Fibroblast of lung (primary cell): Measurements from ENCODE around the gene CELSR2. TPM values are rescaled to one million over a fixed set of nuclear protein-coding genes. Genes with fewer than 3 reads are reported as not detected.
A peak's percentile ranks its signal among the peaks of the same experiment; 100 is the strongest.

Experiments
- DNase-seq, 2 donors: peaks; one replicate each; pipeline versions ENCODE4 v3.0.0 to v3.0.0-alpha.2; 2010; ENCODE audit warnings: low read depth in 2 of 2
- H2AFZ ChIP-seq: 2 replicates; pipeline ENCODE4 v1.5.1; 2012; ENCODE audit warnings: low read length, control low read depth, inconsistent platforms
- H3K27ac ChIP-seq: 2 replicates; pipeline ENCODE4 v1.5.1; 2011; ENCODE audit warnings: low read length, control low read depth; ENCODE audit not compliant: insufficient read depth
- H3K27me3 ChIP-seq: 2 replicates; pipeline ENCODE4 v1.5.1; 2011; ENCODE audit warnings: mild to moderate bottlenecking, low read length; ENCODE audit not compliant: control insufficient read depth, insufficient read depth
- H3K36me3 ChIP-seq: 2 replicates; pipeline ENCODE4 v1.5.1; 2011; ENCODE audit warnings: low read length; ENCODE audit not compliant: control insufficient read depth, insufficient read depth
- H3K4me1 ChIP-seq: 2 replicates; pipeline ENCODE4 v1.5.1; 2011; ENCODE audit warnings: low read length; ENCODE audit not compliant: control insufficient read depth, insufficient read depth; ENCODE audit errors: extremely low read depth
- H3K4me2 ChIP-seq: 2 replicates; pipeline ENCODE4 v1.5.1; 2011; ENCODE audit warnings: low read length, control low read depth; ENCODE audit not compliant: insufficient read depth; ENCODE audit errors: extremely low read depth
- H3K4me3 ChIP-seq, 4 experiments: fragments of 200-600 bp in 1 of 4; sonication (generic) in 1 of 4; replicated peaks in 1 of 4; 2 replicates each; pipeline ENCODE4 v1.5.1; 2011 to 2016; ENCODE audit warnings: low read length in 4 of 4, low read depth in 3 of 4, mild to moderate bottlenecking in 3 of 4, control low read depth in 2 of 4, inconsistent platforms in 1 of 4, mixed read lengths in 1 of 4; ENCODE audit not compliant: insufficient read depth in 1 of 4; ENCODE audit errors: control extremely low read depth in 1 of 4
- H3K79me2 ChIP-seq: 2 replicates; pipeline ENCODE4 v1.5.1; 2012; ENCODE audit warnings: mild to moderate bottlenecking, low read length, inconsistent platforms; ENCODE audit not compliant: control insufficient read depth, insufficient read depth
- H3K9ac ChIP-seq: 2 replicates; pipeline ENCODE4 v1.5.1; 2011; ENCODE audit warnings: mild to moderate bottlenecking, low read length, control low read depth; ENCODE audit not compliant: insufficient read depth
- H3K9me3 ChIP-seq: 2 replicates; pipeline ENCODE4 v1.5.1; 2012; ENCODE audit warnings: low read depth, low read length; ENCODE audit not compliant: control insufficient read depth, insufficient read depth
- H4K20me1 ChIP-seq: 2 replicates; pipeline ENCODE4 v1.5.1; 2011; ENCODE audit warnings: low read length; ENCODE audit not compliant: control insufficient read depth, insufficient read depth; ENCODE audit errors: extremely low read depth
- EZH2 ChIP-seq: IDR thresholded peaks from 2 replicates; pipeline ENCODE4 v1.5.1; 2012; ENCODE audit warnings: low read length, control low read depth, mild to moderate bottlenecking; ENCODE audit errors: missing control alignments
- polyA plus RNA-seq, 2 donors: library from polyadenylated mRNA; depleted of rRNA in 1 of 2; stranded (reverse) in 1 of 2; unstranded in 1 of 2; fragments of >200 nt; gene quantifications; 2 replicates each; pipeline ENCODE4 v1.2.1, GENCODE V29; 2011 to 2012; ENCODE audit warnings: missing spikeins in 1 of 2
- total RNA-seq: library from RNA; depleted of rRNA; stranded (reverse); fragments of >200 nt; gene quantifications from 2 replicates; pipeline ENCODE4 v1.2.1, GENCODE V29; 2014
- TF ChIP-seq, protein P1 (sequence below), 2 donors: IDR thresholded peaks in 1 of 2; conservative IDR thresholded peaks in 1 of 2; 1 replicate in 1 of 2; 2 replicates in 1 of 2; pipeline ENCODE4 v1.5.1; 2011 to 2012; ENCODE audit warnings: low read length in 2 of 2, control low read depth in 1 of 2, inconsistent platforms in 1 of 2, low read depth in 1 of 2, mild to moderate bottlenecking in 1 of 2

CELSR2 gene
- total and polyA plus RNA-seq, 2 donors (not counting 1 experiment from before 2014, with no cell fraction given) = 0.67 to 3.5 TPM

DNA sequence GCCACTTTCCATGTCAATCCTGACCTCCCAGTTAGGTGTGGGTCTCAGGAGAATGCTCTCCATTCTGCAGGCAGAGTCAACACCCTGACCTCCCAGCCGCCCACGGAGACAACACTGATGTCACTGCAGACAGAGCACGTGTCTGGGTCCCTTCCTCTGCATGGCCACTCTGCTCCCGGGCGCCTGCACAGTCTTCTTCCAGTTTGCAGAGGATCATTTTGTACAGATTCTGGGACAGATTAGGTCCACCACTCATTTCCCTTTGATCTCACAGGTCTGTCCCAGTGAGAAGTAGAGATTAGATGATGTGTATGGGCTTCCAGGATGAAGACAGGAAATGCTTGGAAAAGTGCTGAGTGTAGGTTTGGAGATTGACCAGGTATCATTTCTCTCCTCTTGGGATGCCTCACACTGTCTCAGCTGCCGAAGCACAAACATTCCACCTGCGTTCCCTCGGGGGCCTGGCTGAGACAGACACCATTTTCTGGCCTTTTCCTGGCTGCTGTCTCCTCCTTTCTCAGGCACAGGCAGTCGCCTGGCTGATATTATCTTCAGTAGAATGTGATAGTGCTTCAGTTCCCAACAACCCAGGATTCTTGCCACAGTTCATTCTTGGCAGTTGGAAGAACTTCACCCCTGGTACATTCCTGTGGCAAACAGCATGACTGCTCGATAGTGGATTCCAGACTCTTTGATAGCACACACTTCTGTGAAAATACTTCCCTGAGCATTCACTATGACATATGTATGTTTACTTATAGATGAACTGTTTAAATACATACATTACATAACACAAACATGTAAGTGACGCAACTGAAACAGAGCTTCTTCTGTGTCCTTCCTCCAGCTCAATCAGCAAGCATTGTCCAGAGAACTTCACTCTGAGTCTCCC, 49.6 kb downstream of the CELSR2 start:
- Histone ChIP-seq H3K36me3 (no peaks in the 10 kb centered on the region), H3K27ac (peak overlapping the region; percentile 80), H3K27me3 (no peaks in the 10 kb centered on the region), H3K9me3 (no peaks in the 10 kb centered on the region), H3K4me1 (peaks cover 22% of the 10 kb centered on the region), H3K79me2 (no peaks in the 10 kb centered on the region), H3K4me3 (no peak overlapping the region), H3K4me2 (peak overlapping the region; percentile 65), H3K9ac (no peak overlapping the region), H2AFZ (peak overlapping the region; percentile 29), H4K20me1 (no peaks in the 10 kb centered on the region)
- TF ChIP-seq, protein P1, sequence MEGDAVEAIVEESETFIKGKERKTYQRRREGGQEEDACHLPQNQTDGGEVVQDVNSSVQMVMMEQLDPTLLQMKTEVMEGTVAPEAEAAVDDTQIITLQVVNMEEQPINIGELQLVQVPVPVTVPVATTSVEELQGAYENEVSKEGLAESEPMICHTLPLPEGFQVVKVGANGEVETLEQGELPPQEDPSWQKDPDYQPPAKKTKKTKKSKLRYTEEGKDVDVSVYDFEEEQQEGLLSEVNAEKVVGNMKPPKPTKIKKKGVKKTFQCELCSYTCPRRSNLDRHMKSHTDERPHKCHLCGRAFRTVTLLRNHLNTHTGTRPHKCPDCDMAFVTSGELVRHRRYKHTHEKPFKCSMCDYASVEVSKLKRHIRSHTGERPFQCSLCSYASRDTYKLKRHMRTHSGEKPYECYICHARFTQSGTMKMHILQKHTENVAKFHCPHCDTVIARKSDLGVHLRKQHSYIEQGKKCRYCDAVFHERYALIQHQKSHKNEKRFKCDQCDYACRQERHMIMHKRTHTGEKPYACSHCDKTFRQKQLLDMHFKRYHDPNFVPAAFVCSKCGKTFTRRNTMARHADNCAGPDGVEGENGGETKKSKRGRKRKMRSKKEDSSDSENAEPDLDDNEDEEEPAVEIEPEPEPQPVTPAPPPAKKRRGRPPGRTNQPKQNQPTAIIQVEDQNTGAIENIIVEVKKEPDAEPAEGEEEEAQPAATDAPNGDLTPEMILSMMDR (conservative IDR thresholded peaks at IDR 0.05 in 1 of 2, IDR thresholded peaks at IDR 0.05 in 1 of 2; ENCODE audit: low read depth in 1 of 2, low read length in 2 of 2) = no peak
- TF ChIP-seq EZH2 = no peak
- DNase-seq = peak; percentile 90 to 97

DNA sequence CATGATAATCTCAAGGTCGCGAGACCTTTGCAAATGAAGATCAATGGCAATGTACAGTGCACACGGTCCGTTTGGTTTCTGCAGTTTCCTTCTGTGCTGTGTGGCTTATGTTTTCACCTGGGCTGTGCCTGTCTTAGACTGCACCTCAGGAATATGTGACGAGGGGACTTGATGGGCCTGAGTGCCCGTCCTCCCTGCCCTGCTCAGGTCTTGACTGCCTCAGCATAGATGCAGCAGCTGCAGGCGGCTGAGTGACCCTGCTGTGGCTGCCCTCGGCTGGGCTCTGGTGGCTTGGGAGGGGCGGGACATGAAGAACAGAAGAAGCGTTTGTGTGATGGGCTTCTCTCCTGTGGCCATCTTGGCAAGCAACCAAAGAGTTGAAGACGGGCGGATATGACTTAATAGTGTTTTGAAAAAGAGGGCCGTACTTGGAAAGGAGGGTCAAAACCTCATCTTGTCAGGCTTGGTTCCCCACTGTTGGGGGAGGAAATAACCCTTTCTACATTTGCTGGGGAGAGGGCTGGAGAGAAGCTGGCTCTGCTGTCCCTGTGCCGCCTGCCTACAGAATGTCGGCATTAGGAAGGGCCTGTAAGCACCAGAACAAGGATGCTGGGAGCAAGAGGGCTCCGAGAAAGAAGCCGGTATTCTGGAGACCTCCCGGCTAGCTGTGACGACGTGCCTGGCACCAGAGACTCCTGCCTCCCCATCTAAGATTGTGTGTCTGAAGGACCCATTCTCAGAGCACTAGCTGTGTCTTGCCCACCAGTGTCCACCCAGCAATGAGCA, 50.4 kb downstream of the CELSR2 start:
- H3K27ac ChIP-seq = peak overlapping the region; percentile 80
- peak; percentile 72 to 84 for DNase-seq
- TF ChIP-seq EZH2 = no peak
- TF ChIP-seq, protein P1 (conservative IDR thresholded peaks at IDR 0.05 in 1 of 2, IDR thresholded peaks at IDR 0.05 in 1 of 2; ENCODE audit: low read depth in 1 of 2, low read length in 2 of 2) = no peak

DNA sequence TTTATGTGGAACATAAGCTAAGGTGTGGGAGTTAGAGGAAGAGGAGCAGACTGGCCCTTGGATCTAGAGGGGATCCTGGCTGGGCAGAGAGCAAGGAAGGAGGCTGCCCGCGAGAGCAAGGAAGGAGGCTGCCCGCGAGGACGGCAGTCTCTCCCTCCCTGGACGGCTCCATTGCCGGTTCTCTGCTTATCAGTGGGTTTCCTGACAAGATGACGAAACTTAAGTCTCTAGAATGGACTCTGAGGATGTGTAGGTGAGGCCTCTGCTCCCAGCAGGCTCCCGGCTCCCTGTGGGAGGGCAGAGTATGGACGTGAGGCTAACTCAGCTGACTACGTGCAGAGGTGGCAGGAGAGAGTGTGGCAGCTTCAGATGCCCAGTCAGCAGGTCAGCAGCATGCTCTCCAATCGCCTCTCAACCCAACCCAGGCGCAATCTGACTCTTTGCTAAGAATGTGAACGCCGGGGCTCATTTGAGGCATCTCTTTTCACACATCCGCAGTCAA, 51.4 kb downstream of the CELSR2 start:
- Histone ChIP-seq H3K4me1 (peaks cover 22% of the 10 kb centered on the region), H3K27me3 (no peaks in the 10 kb centered on the region), H3K4me2 (no peak overlapping the region), H3K4me3 (no peak overlapping the region), H3K36me3 (no peaks in the 10 kb centered on the region), H3K9ac (no peak overlapping the region), H3K9me3 (no peaks in the 10 kb centered on the region), H2AFZ (no peak overlapping the region), H3K27ac (no peak overlapping the region), H3K79me2 (no peaks in the 10 kb centered on the region), H4K20me1 (no peaks in the 10 kb centered on the region)
- no peak for DNase-seq
- TF ChIP-seq, protein P1 (conservative IDR thresholded peaks at IDR 0.05 in 1 of 2, IDR thresholded peaks at IDR 0.05 in 1 of 2; ENCODE audit: low read depth in 1 of 2, low read length in 2 of 2) = no peak
- no peak for TF ChIP-seq EZH2

More for the DNA sequence above, 50.4 kb downstream of the CELSR2 start:
- Histone ChIP-seq H4K20me1 (no peaks in the 10 kb centered on the region), H3K27me3 (no peaks in the 10 kb centered on the region), H3K36me3 (no peaks in the 10 kb centered on the region), H3K9me3 (no peaks in the 10 kb centered on the region), H3K9ac (peak overlapping the region; percentile 45), H3K4me2 (peak overlapping the region; percentile 65), H2AFZ (peak overlapping the region; percentile 88), H3K79me2 (no peaks in the 10 kb centered on the region), H3K4me3 (no peak overlapping the region), H3K4me1 (peaks cover 22% of the 10 kb centered on the region)
